GM19035 (cell line): ENCODE data around the gene CASP7.

Source experiments
- ATAC-seq: cut with Tn5 transposase; IDR thresholded peaks from one replicate; pipeline ENCODE4 v1.9.1; 2021; ENCODE audit not compliant: unreplicated experiment

CASP7 gene

DNA sequence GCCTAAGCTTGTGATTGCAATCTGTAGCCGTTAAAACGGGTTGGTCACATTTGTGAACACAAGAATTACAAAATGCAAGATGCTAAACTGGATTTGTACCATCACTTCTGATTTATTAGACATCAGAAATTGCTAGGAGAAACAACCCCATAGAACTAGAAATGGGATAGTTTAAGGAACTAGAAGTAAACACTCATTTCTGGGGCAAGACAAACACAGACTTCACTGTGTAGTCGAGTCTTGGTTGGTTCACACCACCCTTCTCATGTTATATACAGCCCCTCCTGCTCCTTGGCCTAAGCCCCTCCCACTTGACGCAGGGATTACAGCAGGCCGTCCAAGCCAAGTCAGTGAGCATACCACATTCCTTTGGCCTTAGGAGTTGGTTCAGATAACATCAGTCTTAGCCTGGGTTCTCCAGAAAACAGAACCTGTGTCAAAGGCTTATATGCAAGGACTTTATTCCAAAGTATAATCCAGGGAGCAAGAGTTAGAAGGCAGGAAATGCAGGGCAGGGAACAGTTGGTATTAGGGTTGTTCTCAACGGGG is 13.8 kb upstream of the CASP7 start:
- no peak for ATAC-seq

DNA sequence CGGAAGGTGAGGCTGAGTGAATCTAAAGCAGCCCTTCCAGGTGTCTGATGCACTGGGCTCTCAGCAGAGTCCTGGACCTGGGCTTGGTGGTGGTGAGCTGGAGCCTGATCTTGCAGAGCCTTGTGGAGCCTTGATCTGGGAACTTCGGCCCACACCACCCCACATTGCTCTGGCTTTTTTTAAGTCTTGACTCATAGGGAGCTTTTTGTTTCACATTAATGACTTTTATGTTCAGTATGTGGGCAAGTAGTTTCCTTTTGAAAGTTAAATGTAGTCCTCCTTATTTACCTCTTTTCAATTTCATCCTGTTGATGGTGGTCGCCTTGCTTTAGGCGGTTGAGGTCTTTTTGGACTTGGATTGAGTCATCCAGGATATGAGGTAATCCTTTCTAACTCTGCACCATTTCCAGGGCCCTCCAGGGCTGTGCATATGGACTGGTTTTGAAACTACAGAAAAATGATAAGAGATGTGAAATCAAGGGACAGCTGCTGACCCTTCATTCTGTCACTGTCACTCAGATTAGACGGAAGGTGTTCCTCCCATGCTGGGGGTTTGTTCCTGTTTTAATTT is 12.9 kb upstream of the CASP7 start:
- ATAC-seq: peak; percentile 84

DNA sequence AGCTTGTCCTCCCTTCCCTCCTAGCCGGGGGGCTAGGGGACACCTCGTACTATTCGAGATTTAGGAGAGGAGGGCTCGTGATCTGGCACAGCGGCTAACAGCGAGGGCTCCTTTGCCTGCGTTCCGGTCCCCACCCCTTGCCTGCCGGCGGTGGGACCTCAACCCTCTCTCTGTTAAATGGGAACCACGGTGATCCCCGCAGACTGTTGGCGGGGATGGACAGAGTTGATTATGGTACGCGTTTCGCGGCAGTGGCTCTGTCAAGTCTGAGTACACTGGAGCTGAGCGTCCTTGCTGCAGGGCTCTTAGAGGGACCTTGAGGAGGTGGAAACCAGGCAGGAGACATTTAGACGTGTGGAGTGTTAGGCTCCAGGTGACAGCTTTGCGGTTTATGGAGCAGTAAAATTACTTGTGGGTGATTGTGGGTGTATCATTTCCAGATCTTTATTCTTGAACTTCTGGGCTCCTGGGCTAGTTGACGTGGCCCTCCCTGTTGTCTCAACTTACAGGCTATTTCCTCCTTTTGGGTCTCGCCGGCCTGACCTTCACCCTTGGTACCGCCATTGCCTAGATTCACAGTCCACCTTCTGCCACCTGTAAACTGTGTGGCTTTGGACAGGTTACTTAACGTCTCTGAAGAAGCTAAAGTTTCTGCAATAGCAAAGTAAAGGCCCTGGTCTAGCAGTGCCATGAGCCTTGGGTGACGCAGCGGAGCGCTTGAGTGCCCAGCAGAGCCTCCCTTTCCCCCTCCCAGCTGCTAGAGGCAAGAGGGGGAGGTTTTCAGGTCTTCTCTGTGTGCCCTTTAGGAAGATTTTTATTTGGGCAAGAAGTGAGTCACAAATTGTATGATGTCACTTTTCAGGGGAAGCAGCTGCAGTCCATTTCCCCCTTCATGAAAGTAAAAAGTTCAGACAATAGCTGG is 739 bp downstream of the CASP7 start:
- ATAC-seq: peak; percentile 22

DNA sequence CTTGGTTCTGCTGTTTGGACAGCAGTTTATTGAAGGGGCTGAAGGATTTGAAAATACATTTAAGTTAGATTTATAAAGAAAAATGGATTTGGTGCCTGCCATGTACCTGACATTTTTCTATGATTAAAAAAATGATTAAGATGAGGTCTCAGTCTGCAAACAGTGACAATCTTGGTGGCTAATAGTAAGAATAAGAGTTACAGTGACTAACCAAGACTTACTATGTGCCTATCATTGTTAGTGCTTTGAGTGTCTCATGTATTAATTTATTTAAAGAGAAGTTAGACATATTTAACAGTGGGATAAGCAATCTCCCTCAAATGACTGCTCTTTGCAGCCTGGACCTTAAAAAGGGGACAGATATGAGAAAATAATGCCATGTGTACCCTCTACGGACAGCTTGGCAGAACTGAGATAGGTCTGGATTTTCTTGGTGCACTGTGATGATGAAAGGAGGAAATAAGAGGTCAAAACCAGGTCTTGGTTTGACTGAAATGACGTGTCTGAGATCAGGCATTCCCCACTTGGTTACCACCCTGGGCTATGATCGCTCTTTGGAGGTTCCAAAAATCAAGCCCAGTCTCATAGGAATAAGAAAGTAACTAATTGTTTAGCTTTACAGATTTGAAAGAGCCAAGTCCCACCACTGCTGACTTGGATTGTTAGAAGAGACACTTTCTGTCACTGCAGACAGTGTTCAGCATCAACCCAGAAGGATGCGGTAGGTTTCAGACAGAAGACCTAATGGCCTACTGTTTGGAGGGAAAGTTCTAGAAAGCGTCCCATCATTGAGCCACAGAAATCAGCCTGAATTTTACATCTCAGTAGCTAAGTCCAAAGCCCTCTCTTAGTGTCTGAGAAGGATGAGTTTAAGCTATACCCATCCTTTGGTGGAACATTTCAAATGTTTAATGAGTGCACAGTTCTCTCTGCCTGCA is 2.1 kb downstream of the CASP7 start:
- peak; percentile 49 for ATAC-seq

DNA sequence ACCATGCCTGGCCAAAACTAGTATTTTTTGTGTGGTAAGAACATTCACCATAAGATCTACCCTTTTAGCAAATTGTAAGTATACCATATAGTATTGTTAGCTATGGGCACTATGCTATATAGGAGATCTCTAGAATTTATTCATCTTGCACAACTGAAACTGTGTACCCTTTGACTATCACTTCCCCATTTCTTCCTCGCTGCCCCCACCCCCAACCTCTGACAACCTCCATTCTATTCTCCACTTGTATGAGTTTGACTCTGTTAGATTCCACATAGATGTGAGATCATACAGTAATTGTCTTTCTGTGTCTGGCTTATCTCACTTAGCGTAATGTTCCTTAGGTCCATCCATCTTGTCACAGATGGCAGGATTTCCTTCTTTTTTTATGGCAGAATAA is 3.6 kb downstream of the CASP7 start:
- ATAC-seq: no peak

DNA sequence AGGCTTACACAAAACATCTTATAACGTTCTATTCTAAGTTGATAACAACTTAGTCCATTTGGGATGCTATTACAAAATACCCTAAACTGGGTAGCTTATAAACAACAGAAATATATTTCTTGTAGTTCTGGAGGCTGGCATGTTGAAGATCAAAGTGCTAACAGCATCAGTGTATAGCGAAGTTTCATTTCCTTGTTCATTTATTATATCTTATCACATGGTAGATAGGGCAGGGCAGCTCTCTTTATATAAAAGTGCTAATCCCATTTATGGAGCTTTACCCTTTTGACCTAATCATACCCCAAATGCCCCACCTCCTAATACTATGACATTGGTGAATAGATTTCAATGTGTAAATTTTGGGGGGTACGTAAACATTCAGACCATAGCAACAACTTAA is 6.3 kb downstream of the CASP7 start:
- ATAC-seq: no peak

DNA sequence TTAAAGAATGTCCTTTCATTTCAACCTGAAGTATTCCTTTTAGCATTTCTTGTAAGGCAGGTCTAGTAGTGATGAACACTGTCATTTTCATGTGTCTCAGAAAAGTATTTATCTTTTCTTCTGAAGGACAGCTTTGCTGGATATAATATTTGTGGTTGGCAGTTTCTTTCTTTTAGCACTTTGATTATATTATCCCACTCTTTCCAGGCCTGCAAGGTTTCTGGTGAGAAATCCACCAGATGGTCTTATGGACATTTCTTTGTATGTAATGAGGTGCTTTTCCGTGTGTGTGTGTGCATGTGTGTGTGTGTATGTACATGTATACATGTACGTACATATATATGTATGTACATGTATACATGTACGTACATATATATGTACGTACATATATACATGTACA is 7.3 kb downstream of the CASP7 start:
- no peak for ATAC-seq

DNA sequence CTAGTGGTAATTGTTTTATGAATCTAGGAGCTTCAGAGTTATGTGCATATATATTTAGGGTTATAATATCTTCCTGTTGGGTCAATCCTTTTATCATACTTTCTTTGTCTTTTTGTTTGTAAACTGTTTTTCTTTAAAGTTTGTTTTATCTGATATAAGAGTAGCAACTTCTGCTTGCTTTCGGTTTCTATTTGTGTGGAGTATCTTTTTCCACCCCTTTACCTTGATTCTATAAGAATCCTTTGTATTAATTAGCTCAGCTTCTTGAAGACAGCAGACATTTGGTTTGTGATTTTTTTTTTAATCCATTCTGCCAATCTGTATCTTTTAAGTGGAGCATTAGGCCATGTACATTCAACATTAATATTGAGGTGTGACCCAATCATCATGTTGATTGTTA is 9.3 kb downstream of the CASP7 start:
- no peak for ATAC-seq

DNA sequence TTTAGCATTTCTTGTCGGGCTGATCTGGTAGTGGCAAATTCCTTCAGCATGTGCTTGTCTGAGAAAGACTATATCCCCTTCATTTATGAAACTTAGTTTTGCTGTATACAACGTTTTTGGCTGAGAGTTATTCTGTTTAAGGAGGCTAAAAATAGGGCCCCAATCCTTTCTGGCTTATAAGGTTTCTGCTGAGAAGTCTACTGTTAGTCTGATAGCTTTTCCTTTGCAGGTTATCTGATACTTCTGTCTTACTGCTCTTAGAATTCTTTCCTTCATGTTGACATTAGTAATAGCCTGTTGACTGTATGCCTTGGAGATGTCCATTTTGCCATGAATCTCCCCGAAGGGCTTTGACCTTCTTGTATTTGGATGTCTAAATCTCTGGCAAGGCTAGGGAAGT is 9.9 kb downstream of the CASP7 start:
- ATAC-seq: no peak

DNA sequence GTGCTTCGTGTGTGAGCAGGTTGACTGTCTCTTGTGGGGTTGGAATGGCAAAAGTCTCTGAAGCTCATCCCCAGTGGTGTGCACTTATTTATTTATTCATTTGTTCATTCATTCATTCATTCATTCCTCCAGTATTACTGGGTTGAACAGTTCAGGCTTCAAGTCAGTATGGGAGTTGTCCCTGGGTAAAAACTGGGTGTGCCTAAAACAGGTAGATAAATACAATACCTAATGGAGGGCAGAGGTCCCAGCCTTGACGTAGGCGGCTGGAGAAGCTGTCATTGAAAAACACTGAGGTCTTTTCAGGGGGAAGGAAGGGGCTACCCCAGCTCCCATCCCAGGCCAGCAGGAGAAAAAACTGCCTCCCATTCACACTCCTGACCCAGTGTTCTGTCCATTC is 11.0 kb downstream of the CASP7 start:
- ATAC-seq: no peak

DNA sequence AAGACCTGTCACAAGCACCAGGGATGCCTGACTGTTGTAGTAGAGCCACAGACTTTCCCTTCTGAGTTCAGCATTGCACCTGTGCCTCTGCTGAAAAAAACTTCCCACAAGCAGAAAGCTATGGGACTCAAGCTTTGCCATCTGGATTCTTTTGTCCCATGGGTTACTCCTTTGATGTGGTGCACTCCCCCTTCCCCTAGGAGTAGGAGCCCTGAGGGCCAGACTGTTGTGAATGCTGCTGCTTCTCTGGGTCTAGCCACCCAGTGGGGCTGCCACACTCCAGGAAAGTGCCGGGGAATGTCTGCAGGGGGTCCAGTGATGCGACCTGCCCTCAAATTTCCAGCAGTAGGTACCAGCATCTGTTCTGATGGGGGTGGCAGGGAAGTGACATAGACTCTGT is 11.7 kb downstream of the CASP7 start:
- ATAC-seq: no peak

DNA sequence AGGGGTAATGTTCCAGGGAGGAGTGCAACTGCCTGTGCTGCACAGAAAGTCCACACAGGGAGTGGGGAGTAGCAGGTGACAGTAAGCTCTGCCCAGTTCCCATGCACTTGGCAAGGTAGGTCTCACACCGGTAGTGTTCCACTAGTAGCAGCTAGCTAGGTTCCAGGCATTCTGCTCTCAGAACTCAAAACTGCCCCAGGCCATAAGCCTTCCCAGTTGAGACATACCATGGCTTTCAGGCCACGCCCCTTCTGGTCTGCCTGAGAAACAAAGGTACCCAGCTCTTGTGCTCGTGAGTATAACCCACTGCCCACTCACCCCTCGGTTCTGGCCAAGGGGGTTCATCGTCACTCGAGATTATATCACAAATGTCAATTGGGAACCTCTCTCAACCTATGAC is 12.6 kb downstream of the CASP7 start:
- ATAC-seq: no peak

DNA sequence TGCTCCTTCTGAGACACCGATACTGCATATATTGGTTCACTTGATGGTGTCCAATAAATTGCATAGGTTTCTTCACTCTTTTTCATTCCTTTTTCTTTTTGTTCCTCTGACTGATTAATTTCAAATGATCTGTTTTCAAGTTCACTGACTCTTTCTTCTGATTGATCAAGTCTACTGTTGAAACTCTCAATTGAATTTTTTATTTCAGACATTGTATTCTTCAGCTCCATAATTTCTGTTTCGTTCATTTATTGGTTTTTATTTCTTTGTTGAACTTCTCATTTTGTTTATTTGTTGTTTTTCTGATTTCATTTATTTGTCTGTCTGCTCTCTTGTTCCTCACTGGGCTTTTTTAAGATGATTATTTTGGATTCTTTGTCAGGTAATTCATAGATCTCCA is 13.6 kb downstream of the CASP7 start:
- no peak for ATAC-seq

DNA sequence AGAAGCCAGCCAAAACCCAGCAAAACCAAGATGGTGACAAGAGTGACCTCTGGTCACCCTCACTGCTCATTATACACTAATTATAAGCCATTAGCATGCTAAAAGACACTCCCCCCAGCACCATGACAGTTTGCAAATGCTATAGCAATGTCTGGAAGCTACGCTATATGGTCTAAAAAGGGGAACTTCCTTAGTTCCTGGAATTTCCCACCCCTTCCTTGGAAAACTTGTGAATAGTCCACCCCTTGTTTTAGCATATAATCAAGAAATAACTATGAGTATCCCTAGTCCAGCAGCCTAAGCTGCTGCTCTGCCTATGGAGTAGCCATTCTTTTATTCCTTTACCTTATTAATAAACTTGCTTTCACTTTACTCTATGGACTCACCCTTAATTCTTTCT is 16.0 kb downstream of the CASP7 start:
- ATAC-seq: no peak

DNA sequence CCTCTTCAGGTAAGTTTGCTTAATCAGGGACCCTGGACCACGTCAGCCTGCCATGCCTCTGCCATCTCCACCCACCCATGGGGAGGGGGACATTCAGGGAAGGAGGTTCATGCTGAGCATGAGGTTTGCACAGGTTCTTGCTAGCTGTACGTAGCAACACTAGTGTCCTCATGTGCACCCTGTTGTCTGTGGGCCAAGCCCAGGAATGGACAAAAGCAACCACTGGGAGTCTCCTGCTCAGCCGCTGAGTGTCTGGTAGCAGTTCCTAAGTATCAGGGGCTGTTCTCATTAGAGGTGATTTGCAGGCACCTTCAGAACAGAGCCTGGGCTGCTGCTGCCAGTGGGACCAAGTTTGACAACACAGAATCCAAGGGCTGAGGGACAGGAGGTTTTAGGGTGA is 17.9 kb downstream of the CASP7 start:
- no peak for ATAC-seq

DNA sequence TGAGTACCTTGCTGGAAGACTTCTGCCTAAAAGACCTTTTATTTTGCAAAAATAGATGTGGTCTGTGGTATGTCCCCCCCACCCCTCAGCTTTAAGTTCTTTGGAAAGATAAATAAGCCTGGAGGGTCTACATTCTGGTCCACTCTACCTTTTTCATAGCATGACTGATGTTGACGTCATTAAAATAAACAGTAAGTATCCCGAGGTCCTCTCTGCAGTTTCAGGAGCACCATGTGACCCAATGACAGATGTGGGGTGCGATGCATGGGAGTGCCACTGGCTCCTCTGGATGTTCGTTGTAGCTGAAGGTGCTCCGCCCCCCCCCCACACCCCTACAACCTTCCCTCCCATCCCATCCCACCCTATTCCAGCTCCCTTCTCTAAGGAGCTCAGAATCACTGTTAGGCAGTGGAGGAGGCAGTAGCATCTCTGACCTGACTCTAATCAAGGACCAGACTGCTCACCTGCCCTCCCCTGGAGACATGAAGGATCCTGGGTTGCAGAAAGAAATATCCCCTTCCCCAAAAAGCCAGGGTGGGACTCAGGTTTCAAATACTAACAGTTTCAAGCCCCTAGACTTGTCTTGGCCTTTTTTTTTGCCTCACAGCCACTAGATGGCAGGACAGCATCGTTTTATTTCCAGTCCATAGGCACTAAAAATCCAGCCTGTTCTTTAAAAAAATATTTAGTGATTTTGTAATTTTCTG is 25.1 kb downstream of the CASP7 start:
- ATAC-seq: no peak

DNA sequence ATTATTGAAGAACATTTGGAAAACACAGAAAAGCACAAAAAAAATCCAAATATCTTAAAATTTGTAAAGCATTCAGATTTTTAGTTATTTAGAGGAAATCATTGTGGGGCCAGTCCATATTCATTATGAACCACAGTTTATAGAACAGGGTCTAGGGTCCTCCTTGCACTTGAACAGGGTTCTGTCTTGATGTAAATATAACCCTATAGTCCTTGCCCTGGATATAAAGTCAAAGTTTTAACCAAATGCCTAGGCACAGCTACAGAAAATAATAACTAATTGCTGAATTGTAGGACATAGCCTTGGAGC is 25.6 kb downstream of the CASP7 start:
- ATAC-seq: no peak

DNA sequence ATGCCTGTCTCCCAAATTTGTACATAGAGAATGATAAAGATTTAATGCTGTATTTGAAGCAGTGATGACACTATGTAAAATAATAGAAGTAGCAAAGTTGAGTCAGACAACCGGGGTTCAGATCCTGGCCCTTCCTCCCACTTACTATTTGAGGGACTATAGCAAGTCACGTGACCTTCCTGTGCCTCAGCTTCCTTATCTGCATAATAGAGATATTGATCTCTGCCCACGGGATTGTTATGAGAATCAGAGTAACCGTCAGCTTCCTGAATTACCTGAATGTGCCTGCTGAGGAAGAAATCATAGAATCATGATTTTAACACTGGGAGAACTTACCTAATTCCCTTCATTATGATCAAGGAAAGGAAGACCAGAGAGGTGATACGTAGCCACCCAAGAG is 26.9 kb downstream of the CASP7 start:
- no peak for ATAC-seq

DNA sequence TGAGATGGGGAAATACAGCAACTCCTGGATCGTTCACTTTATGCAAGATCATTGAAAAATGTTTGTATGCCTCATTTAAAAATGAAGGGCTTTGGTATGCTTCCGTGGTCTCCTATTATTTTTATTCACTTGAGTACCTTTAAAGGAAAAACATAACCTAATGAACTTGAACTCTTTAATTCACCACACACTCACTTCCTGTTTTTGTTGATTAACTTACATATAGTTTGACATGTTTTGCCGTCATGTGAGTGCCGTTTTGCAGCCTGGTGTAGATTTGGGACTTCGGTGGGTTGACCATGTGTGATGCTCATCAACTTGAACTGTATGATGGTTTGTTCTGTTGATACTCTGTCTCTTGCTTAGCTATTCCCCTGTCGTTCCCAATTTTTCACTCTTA is 28.9 kb downstream of the CASP7 start:
- ATAC-seq: no peak

DNA sequence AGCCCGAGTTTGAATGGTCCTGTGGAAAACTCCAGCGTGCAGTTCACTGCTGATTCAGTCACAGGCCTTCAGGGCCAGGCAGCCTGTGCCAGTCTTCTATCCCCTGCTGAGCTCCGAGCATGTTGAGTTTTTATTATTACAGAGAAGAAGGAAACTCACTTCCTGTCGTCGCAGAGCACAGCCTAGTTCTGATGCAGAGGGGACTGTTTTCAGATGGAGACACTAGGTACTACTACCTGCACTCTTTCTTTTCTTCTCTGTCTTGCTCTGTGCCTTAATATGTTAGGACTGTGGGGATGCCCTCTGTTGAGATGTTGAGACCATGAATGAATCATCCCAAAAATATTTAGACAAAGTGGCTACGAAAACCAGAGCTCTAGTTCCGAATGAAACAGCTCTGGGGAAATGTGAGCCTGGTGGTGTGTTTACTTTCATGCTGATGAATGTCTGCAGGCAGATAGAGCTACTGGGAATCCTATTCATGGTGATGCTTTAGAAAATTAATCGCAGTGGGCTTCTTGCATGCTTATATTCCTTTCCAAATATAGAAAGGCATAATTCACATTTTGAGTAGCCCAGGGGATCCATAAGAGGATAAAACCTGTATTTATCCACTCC is 29.6 kb downstream of the CASP7 start:
- ATAC-seq: no peak

DNA sequence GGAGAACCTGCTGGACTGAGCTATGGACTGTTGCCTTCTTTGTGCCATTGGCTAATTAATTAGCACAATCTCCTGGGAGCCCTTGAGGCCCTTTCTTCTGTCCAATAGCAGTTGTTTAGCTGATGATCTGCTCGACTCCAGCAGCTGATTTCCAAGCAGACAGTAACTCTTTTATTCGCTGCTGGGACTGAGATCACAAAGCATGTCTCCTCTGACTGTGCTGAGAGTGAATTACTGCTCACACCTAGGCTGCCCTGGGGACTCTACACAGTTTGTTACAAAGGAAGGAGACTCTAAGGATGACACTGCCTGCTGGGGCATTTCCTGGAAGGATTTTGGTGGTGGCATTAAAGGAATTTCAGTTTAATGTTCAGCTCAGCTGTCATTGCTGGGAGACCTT is 31.4 kb downstream of the CASP7 start:
- no peak for ATAC-seq
